Osteocyte (in vitro differentiated cells): ENCODE results near the gene NMBR. TPM values are rescaled to one million over a fixed set of nuclear protein-coding genes. Genes with fewer than 3 reads are reported as not detected.

Experiments used
- DNase-seq: peaks from one replicate; pipeline ENCODE4 v3.0.0; 2021; ENCODE audit warnings: mixed read lengths; ENCODE audit not compliant: unreplicated experiment; ENCODE audit errors: extremely low spot score
- H3K27ac Mint-ChIP-seq: one replicate; pipeline ENCODE4 v1.8.0; 2021; ENCODE audit warnings: mild to moderate bottlenecking, mixed read lengths; ENCODE audit not compliant: unreplicated experiment
- H3K27me3 Mint-ChIP-seq: one replicate; pipeline ENCODE4 v1.8.0; 2021; ENCODE audit warnings: mixed read lengths; ENCODE audit not compliant: unreplicated experiment
- H3K36me3 Mint-ChIP-seq: one replicate; pipeline ENCODE4 v1.8.0; 2021; ENCODE audit warnings: mixed read lengths; ENCODE audit not compliant: unreplicated experiment
- H3K4me1 Mint-ChIP-seq: one replicate; pipeline ENCODE4 v1.8.0; 2021; ENCODE audit warnings: mixed read lengths; ENCODE audit not compliant: unreplicated experiment
- H3K4me3 Mint-ChIP-seq: one replicate; pipeline ENCODE4 v1.8.0; 2021; ENCODE audit warnings: mild to moderate bottlenecking, moderate library complexity, mixed read lengths; ENCODE audit not compliant: unreplicated experiment
- H3K9me3 Mint-ChIP-seq: one replicate; pipeline ENCODE4 v1.8.0; 2021; ENCODE audit warnings: mixed read lengths; ENCODE audit not compliant: unreplicated experiment
- total RNA-seq: library from RNA; stranded (reverse); gene quantifications from 2 replicates; pipeline ENCODE4 v1.2.1, GENCODE V29; 2021
- TF ChIP-seq, protein P1 (sequence below): fragments of 200-600 bp; sonication (generic); IDR thresholded peaks from 2 replicates; pipeline ENCODE4 v1.5.0; 2021; ENCODE audit warnings: antibody characterized with exemption, mild to moderate bottlenecking, moderate library complexity

Gene NMBR
- total RNA-seq, 1 donor from 2014 or later, result not detected

GRCh38 chr6:142087950-142088857 is 58.7 kb downstream of the NMBR start:
- TF ChIP-seq, protein P1, sequence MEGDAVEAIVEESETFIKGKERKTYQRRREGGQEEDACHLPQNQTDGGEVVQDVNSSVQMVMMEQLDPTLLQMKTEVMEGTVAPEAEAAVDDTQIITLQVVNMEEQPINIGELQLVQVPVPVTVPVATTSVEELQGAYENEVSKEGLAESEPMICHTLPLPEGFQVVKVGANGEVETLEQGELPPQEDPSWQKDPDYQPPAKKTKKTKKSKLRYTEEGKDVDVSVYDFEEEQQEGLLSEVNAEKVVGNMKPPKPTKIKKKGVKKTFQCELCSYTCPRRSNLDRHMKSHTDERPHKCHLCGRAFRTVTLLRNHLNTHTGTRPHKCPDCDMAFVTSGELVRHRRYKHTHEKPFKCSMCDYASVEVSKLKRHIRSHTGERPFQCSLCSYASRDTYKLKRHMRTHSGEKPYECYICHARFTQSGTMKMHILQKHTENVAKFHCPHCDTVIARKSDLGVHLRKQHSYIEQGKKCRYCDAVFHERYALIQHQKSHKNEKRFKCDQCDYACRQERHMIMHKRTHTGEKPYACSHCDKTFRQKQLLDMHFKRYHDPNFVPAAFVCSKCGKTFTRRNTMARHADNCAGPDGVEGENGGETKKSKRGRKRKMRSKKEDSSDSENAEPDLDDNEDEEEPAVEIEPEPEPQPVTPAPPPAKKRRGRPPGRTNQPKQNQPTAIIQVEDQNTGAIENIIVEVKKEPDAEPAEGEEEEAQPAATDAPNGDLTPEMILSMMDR, result no peak
- H3K27ac Mint-ChIP-seq, result no peak overlapping the region
- no peak overlapping the region for H3K4me3 Mint-ChIP-seq
- H3K9me3 Mint-ChIP-seq, result no peaks in the 10 kb centered on the region
- no peaks in the 10 kb centered on the region for H3K36me3 Mint-ChIP-seq
- no peaks in the 10 kb centered on the region for H3K4me1 Mint-ChIP-seq
- H3K27me3 Mint-ChIP-seq, result peaks cover 17% of the 10 kb centered on the region
- DNase-seq, result no peak

DNA sequence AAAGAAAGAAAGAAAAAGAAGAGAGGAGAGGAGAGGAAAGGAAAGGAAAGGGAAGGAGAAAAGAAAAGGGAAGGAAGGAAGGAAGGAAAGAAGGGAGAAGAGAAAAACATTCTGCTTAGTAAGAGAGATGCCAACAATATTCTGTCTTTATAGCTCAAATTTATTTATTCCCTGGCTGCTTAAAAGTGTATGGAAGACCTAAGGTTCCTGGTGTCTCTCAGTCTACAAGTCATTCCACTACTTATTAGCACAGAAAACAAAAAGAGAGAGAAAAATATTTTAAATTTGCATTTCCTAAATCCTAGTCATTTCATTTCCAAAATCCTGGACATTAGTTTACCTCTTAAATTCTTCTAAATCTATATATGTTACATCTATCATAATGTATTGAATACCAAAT is 67.8 kb downstream of the NMBR start:
- H3K4me3 Mint-ChIP-seq, result no peak overlapping the region
- H3K9me3 Mint-ChIP-seq, result no peaks in the 10 kb centered on the region
- no peak for DNase-seq
- H3K27me3 Mint-ChIP-seq, result peaks cover 8% of the 10 kb centered on the region
- TF ChIP-seq, protein P1, result no peak
- no peaks in the 10 kb centered on the region for H3K4me1 Mint-ChIP-seq
- no peaks in the 10 kb centered on the region for H3K36me3 Mint-ChIP-seq
- H3K27ac Mint-ChIP-seq, result no peak overlapping the region

DNA sequence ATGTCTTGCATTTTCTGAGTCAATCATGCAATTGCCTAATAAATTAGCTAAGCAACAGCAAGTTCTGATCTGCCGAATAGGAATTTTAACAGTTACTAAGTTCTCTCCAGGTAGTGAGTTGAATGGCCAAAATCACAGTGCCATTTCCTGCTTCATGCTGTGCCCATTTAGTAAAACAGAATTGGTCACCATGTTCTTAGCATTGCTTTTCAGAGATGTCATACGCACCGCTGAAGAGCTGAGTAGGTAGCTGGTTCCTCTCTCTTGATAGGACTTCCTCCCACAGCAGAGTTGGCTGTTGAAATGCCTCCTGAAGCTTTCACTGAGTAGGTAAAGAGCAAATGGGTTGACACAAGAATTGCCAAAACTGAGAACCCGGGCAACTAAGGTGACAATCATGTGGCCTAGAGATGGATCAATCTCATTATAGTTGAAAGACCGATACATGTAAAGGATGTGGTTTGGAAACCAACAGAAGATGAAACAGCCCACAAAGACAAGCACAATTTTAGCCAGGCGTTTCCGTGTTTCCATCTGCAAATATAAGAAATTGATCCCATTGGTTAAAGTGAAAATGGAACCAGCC is 71.3 kb downstream of the NMBR start:
- Mint-ChIP-seq H3K36me3 (no peaks in the 10 kb centered on the region), H3K27ac (no peak overlapping the region), H3K9me3 (no peaks in the 10 kb centered on the region), H3K4me1 (no peaks in the 10 kb centered on the region), H3K4me3 (no peak overlapping the region), H3K27me3 (peaks cover 4% of the 10 kb centered on the region)
- no peak for DNase-seq
- TF ChIP-seq, protein P1, result no peak

DNA sequence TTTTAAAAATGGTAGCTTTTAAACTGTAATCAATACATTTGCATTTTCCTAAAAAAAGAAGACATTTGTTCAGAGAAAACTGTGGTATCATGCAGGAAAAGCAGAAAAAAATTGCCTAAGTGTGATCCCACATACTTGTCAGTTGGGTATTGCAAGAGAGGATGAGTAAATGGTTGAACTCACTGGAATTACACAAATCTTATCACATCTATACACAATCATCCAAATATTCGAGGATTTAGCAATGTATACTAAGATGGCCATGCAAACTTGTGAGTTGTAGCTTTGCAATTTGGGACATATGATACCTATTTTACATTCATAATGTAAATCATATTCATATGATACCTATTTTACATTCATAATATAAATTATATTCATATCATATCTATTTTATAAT is 72.4 kb downstream of the NMBR start:
- no peaks in the 10 kb centered on the region for H3K9me3 Mint-ChIP-seq
- TF ChIP-seq, protein P1, result no peak
- peaks cover 1% of the 10 kb centered on the region for H3K27me3 Mint-ChIP-seq
- no peaks in the 10 kb centered on the region for H3K4me1 Mint-ChIP-seq
- no peak overlapping the region for H3K27ac Mint-ChIP-seq
- no peak overlapping the region for H3K4me3 Mint-ChIP-seq
- H3K36me3 Mint-ChIP-seq, result no peaks in the 10 kb centered on the region
- DNase-seq, result no peak

GRCh38 chr6:142071981-142072380 is 74.9 kb downstream of the NMBR start:
- no peaks in the 10 kb centered on the region for H3K36me3 Mint-ChIP-seq
- no peaks in the 10 kb centered on the region for H3K4me1 Mint-ChIP-seq
- no peak for DNase-seq
- H3K9me3 Mint-ChIP-seq, result no peaks in the 10 kb centered on the region
- peaks cover 2% of the 10 kb centered on the region for H3K27me3 Mint-ChIP-seq
- no peak overlapping the region for H3K27ac Mint-ChIP-seq
- TF ChIP-seq, protein P1, result no peak
- no peak overlapping the region for H3K4me3 Mint-ChIP-seq
